ENCODE results near the gene ZNF248. TPM values are rescaled to one million over a fixed set of nuclear protein-coding genes. Genes with fewer than 3 reads are reported as not detected.

ZNF248 gene
- total and polyA plus RNA-seq, 9 of the 15 experiments (the other 6 are each of a cell fraction or from before 2014, with no cell fraction given) = 4.5 to 16.5 (median 10.2) TPM

DNA sequence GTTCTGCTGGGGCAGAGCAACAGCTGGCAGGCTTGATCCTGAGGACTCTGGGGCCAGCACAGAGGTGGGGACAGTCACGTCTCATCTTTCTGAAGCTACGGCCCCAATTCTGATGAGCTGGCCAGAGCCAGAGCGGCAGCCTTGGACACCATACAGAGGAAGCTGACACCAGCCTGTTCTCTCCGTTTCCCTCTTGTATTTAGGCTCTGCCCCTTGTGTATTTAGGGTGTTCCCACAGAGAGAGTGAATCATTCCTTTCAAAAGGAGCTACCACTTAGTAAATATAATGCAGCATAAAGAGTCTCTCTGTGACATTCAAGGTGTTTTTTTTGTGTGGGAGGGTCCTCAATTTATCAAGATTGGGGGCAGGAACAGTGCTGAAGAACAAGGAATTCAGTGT is 109.2 kb downstream of the ZNF248 start:
- no peaks in the 10 kb centered on the region for H3K4me1 ChIP-seq (replicated peaks in 1 of 2; ENCODE audit: control insufficient read depth in 2 of 2, insufficient read depth in 2 of 2, low read length in 2 of 2)
- H3K27ac ChIP-seq (ENCODE audit: extremely low read depth, low read depth, low read length) = no peak overlapping the region
- BruUV-seq (replicated peaks) = no TSS peak
- no peaks in the 10 kb centered on the region for H4K20me1 ChIP-seq (replicated peaks; ENCODE audit: control insufficient read depth, insufficient read depth, low read length)
- no peak overlapping the region for H2AFZ ChIP-seq (ENCODE audit: low read depth, low read length)
- H3K4me2 ChIP-seq (ENCODE audit: insufficient read depth, low read length) = no peak overlapping the region
- no peaks in the 10 kb centered on the region for H3K36me3 ChIP-seq (ENCODE audit: control insufficient read depth, insufficient read depth, low read length)
- H3K9ac ChIP-seq (ENCODE audit: insufficient read depth in 1 of 2, low read depth in 2 of 2, low read length in 2 of 2) = no peak overlapping the region
- H3K9me3 ChIP-seq (replicated peaks; ENCODE audit: control insufficient read depth, insufficient read depth, low read depth, low read length) = no peaks in the 10 kb centered on the region; the same call in 1 of the 2 replicates
- CTCF ChIA-PET (ENCODE audit: low intra/inter-chr PET ratio) = no interaction called here
- no peaks in the 10 kb centered on the region for H3K9me1 ChIP-seq (ENCODE audit: control insufficient read depth, insufficient read depth, low read length)
- intact Hi-C loops (cut with micrococcal nuclease) (no loop called here), in situ Hi-C loops (cut with MboI) (no loop called here)
- no peak for TF ChIP-seq ZNF77 (CRISPR knock-in tag; IDR thresholded peaks at IDR 0.05)
- TF ChIP-seq C11orf30 (IDR thresholded peaks at IDR 0.05; ENCODE audit: low read depth) = no peak
- TF ChIP-seq, protein P1, sequence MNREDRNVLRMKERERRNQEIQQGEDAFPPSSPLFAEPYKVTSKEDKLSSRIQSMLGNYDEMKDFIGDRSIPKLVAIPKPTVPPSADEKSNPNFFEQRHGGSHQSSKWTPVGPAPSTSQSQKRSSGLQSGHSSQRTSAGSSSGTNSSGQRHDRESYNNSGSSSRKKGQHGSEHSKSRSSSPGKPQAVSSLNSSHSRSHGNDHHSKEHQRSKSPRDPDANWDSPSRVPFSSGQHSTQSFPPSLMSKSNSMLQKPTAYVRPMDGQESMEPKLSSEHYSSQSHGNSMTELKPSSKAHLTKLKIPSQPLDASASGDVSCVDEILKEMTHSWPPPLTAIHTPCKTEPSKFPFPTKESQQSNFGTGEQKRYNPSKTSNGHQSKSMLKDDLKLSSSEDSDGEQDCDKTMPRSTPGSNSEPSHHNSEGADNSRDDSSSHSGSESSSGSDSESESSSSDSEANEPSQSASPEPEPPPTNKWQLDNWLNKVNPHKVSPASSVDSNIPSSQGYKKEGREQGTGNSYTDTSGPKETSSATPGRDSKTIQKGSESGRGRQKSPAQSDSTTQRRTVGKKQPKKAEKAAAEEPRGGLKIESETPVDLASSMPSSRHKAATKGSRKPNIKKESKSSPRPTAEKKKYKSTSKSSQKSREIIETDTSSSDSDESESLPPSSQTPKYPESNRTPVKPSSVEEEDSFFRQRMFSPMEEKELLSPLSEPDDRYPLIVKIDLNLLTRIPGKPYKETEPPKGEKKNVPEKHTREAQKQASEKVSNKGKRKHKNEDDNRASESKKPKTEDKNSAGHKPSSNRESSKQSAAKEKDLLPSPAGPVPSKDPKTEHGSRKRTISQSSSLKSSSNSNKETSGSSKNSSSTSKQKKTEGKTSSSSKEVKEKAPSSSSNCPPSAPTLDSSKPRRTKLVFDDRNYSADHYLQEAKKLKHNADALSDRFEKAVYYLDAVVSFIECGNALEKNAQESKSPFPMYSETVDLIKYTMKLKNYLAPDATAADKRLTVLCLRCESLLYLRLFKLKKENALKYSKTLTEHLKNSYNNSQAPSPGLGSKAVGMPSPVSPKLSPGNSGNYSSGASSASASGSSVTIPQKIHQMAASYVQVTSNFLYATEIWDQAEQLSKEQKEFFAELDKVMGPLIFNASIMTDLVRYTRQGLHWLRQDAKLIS (CRISPR knock-in tag; IDR thresholded peaks at IDR 0.05) = no peak
- TF ChIP-seq TGIF2 (CRISPR knock-in tag; IDR thresholded peaks at IDR 0.05) = no peak
- TF ChIP-seq GABPA (tag; conservative IDR thresholded peaks at IDR 0.05; ENCODE audit: low read depth) = no peak
- TF ChIP-seq RNF2 (IDR thresholded peaks at IDR 0.05) = no peak
- TF ChIP-seq, protein P2, sequence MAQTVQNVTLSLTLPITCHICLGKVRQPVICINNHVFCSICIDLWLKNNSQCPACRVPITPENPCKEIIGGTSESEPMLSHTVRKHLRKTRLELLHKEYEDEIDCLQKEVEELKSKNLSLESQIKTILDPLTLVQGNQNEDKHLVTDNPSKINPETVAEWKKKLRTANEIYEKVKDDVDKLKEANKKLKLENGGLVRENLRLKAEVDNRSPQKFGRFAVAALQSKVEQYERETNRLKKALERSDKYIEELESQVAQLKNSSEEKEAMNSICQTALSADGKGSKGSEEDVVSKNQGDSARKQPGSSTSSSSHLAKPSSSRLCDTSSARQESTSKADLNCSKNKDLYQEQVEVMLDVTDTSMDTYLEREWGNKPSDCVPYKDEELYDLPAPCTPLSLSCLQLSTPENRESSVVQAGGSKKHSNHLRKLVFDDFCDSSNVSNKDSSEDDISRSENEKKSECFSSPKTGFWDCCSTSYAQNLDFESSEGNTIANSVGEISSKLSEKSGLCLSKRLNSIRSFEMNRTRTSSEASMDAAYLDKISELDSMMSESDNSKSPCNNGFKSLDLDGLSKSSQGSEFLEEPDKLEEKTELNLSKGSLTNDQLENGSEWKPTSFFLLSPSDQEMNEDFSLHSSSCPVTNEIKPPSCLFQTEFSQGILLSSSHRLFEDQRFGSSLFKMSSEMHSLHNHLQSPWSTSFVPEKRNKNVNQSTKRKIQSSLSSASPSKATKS (CRISPR knock-in tag; IDR thresholded peaks at IDR 0.05) = no peak
- TF ChIP-seq RHOXF2B (CRISPR knock-in tag; conservative IDR thresholded peaks at IDR 0.05) = no peak
- TF ChIP-seq MYC (IDR thresholded peaks at IDR 0.05; ENCODE audit: low read depth, low read length) = no peak
- no peak for TF ChIP-seq MYC (CRISPR knock-in tag; IDR thresholded peaks at IDR 0.05; ENCODE audit: borderline replicate concordance, low read depth)
- TF ChIP-seq ZNF253 (CRISPR knock-in tag; conservative IDR thresholded peaks at IDR 0.05) = no peak
- TF ChIP-seq CBX2 (IDR thresholded peaks at IDR 0.05; ENCODE audit: insufficient read depth, low read length, poor library complexity, severe bottlenecking) = no peak
- no peak for TF ChIP-seq ARHGAP35 (IDR thresholded peaks at IDR 0.05; ENCODE audit: partially characterized antibody)
- TF ChIP-seq FOS (IDR thresholded peaks at IDR 0.05; ENCODE audit: extremely low read depth, insufficient read length) = no peak
- no peak for TF ChIP-seq TEAD4 (IDR thresholded peaks at IDR 0.05; ENCODE audit: low read length)
- no peak for TF ChIP-seq TEAD4 (CRISPR knock-in tag; IDR thresholded peaks at IDR 0.05; ENCODE audit: borderline replicate concordance)
- TF ChIP-seq ZNF436 (CRISPR knock-in tag; IDR thresholded peaks at IDR 0.05) = no peak
- no peak for ATAC-seq
- H3K4me3 ChIP-seq = no peak overlapping the region
- no peak for DNase-seq (ENCODE audit: extremely low read depth in 1 of 4, low spot score in 3 of 4)
- FAIRE-seq = no peak
- POLR2A ChIA-PET = interaction anchor here (0.6 kb wide), 2 partner anchors 12 to 125 kb away, joined by 3 to 5 read pairs; no protein-coding TSS in a partner anchor
- no peaks in the 10 kb centered on the region for H3K79me2 ChIP-seq (ENCODE audit: control insufficient read depth, insufficient read depth, low read length)
- H3K27me3 ChIP-seq (ENCODE audit: control insufficient read depth in 2 of 2, insufficient read depth in 2 of 2, low read length in 2 of 2) = no peaks in the 10 kb centered on the region
- 0% methylated on average over 4 of the region's 4 CpGs for WGBS (ENCODE audit: insufficient coverage, low coverage, missing lambda C conversion rate)
